HepG2 (cell line): ENCODE measurements around the gene GTF3A. TPM values are rescaled to one million over a fixed set of nuclear protein-coding genes. Genes with fewer than 3 reads are reported as not detected.

Experiments
- ATAC-seq: fragments of 200-7000 bp; cut with Tn5 transposase; 3 replicates; pipeline ENCODE4 v1.9.1; 2020; ENCODE audit warnings: mild to moderate bottlenecking, moderate library complexity
- BruUV-seq: library from RNA; stranded (reverse); fragments of 400-500 nt; replicated peaks from 2 replicates; lab custom pipeline; 2021; lab: Mats Ljungman, UMichigan
- CTCF ChIA-PET: fragments of 300-600 bp; formaldehyde crosslinking; extraction: SDS; loops from one replicate; lab custom pipeline; 2021; ENCODE audit warnings: low total read pairs, inconsistent platforms, low intra/inter-chr PET ratio; lab: Yijun Ruan, JAX
- POLR2A ChIA-PET: fragments of 350-600 bp; sonication (Branson Sonifier 250); formaldehyde crosslinking; loops from one replicate; lab custom pipeline; 2020; ENCODE audit warnings: antibody characterized with exemption, inconsistent platforms; lab: Yijun Ruan, JAX
- DNase-seq: peaks from one replicate; pipeline ENCODE4 v3.0.0-alpha.2; 2015; ENCODE audit warnings: low spot score
- FAIRE-seq: peaks from 3 replicates; lab custom pipeline; 2011; peaks lifted over from hg19 to GRCh38; lab: Jason Lieb, UNC
- H2AFZ ChIP-seq: one replicate; pipeline ENCODE4 v1.6.1; 2011; ENCODE audit warnings: low read length, inconsistent platforms
- H3K27ac ChIP-seq: fragments of 300-600 bp; 3 replicates; pipeline ENCODE4 v1.8.0; 2011; ENCODE audit warnings: mixed run types, mild to moderate bottlenecking, mixed read lengths, low read length, inconsistent platforms; ENCODE audit not compliant: insufficient read depth; ENCODE audit errors: extremely low read length
- H3K27me3 ChIP-seq, 2 experiments: fragments of 200-600 bp in 1 of 2; 2 replicates in 1 of 2; 3 replicates in 1 of 2; pipeline versions ENCODE4 v1.6.0 to v1.8.0; 2011; ENCODE audit warnings: low read length in 2 of 2, mild to moderate bottlenecking in 2 of 2, moderate library complexity in 2 of 2, inconsistent platforms in 1 of 2; ENCODE audit not compliant: insufficient read depth in 2 of 2, control insufficient read depth in 1 of 2
- H3K36me3 ChIP-seq, 2 experiments: fragments of 200-600 bp in 1 of 2; replicated peaks in 1 of 2; 2 replicates in 1 of 2; 3 replicates in 1 of 2; pipeline versions ENCODE4 v1.5.1 to v1.8.0; 2011; ENCODE audit warnings: low read length in 2 of 2, inconsistent platforms in 1 of 2; ENCODE audit not compliant: insufficient read depth in 2 of 2, control insufficient read depth in 1 of 2
- H3K4me1 ChIP-seq: 2 replicates; pipeline ENCODE4 v1.5.1; 2012; ENCODE audit warnings: low read length, inconsistent platforms; ENCODE audit not compliant: insufficient read depth
- H3K4me2 ChIP-seq: 2 replicates; pipeline ENCODE4 v1.6.0; 2011; ENCODE audit warnings: low read depth, low read length, inconsistent platforms
- H3K4me3 ChIP-seq, 3 experiments: fragments of 200-600 bp in 1 of 3; sonication (generic), shearing (Covaris generic) in 1 of 3; replicated peaks in 1 of 3; 2 replicates each; pipeline ENCODE4 v1.5.1; 2011 to 2016; ENCODE audit warnings: low read length in 3 of 3, inconsistent platforms in 2 of 3, low read depth in 2 of 3, mild to moderate bottlenecking in 2 of 3, control low read depth in 1 of 3, mixed read lengths in 1 of 3; ENCODE audit not compliant: insufficient read depth in 1 of 3
- H3K79me2 ChIP-seq: one replicate; pipeline ENCODE4 v1.6.1; 2011; ENCODE audit warnings: low read length, inconsistent platforms; ENCODE audit not compliant: insufficient read depth
- H3K9ac ChIP-seq: 2 replicates; pipeline ENCODE4 v1.6.0; 2011; ENCODE audit warnings: mild to moderate bottlenecking, low read depth, low read length, inconsistent platforms; ENCODE audit not compliant: insufficient read depth
- H3K9me3 ChIP-seq: 2 replicates; pipeline ENCODE4 v1.5.1; 2012; ENCODE audit warnings: mild to moderate bottlenecking, low read length
- H4K20me1 ChIP-seq: 2 replicates; pipeline ENCODE4 v1.6.0; 2011; ENCODE audit warnings: inconsistent platforms, mild to moderate bottlenecking, low read length, moderate library complexity; ENCODE audit not compliant: insufficient read depth
- BRD4 ChIP-seq: sonication (generic); formaldehyde crosslinking; IDR thresholded peaks from 2 replicates; pipeline ENCODE4 v1.4.0; 2020; ENCODE audit warnings: missing genetic modification reagents
- MATR3 ChIP-seq: sonication (generic); formaldehyde crosslinking; IDR thresholded peaks from 2 replicates; pipeline ENCODE4 v1.4.0; 2020; ENCODE audit warnings: missing genetic modification reagents
- MNT ChIP-seq: fragments of 450-650 bp; IDR thresholded peaks from 2 replicates; pipeline ENCODE4 v1.6.1; 2016
- ZHX2 ChIP-seq, 2 experiments: sonication (generic) in 1 of 2; formaldehyde crosslinking in 1 of 2; IDR thresholded peaks; 2 replicates each; pipeline versions ENCODE4 v1.6.1 to v1.9.0; 2014 to 2022; ENCODE audit warnings: antibody characterized with exemption in 1 of 2, borderline replicate concordance in 1 of 2, inconsistent platforms in 1 of 2, low read depth in 1 of 2, missing genetic modification reagents in 1 of 2
- ZNF282 ChIP-seq: fragments of 450-650 bp; IDR thresholded peaks from 2 replicates; pipeline ENCODE4 v1.6.1; 2018; ENCODE audit not compliant: partially characterized antibody
- ZNF292 ChIP-seq: sonication (generic); formaldehyde crosslinking; IDR thresholded peaks from 2 replicates; pipeline ENCODE4 v1.8.1; 2022; ENCODE audit warnings: mild to moderate bottlenecking, low read depth, missing genetic modification reagents, borderline replicate concordance
- ZNF740 ChIP-seq: sonication (generic); formaldehyde crosslinking; IDR thresholded peaks from 2 replicates; pipeline ENCODE4 v1.4.0; 2020; ENCODE audit warnings: missing genetic modification reagents
- ZNF878 ChIP-seq: sonication (generic); formaldehyde crosslinking; IDR thresholded peaks from 2 replicates; pipeline ENCODE4 v1.8.1; 2023; ENCODE audit warnings: mild to moderate bottlenecking, missing genetic modification reagents, moderate library complexity
- WGBS: methylation state at CpG from one replicate; pipeline ENCODE4 v1.1.6; 2017; ENCODE audit warnings: low lambda C conversion rate; 5-methylcytosine and 5-hydroxymethylcytosine counted together
- in situ Hi-C: cut with HindIII; loops from 2 replicates; pipeline ENCODE4 v1.10.0; 2017; ENCODE audit warnings: low pct_unique_long_range_greater_than_20kb; ENCODE audit not compliant: extremely low pct_ligation_motif_present
- intact Hi-C: fragments of 100-400 bp; cut with micrococcal nuclease; formaldehyde crosslinking; loops from one replicate; pipeline ENCODE4 v1.10.0; 2022; ENCODE audit not compliant: unreplicated experiment
- polyA plus RNA-seq, 8 experiments: library from polyadenylated mRNA; depleted of rRNA in 3 of 8; stranded (reverse) in 7 of 8; unstranded in 1 of 8; fragments of >200 nt; fragmentation: Illumina TruSeq in 4 of 8; extraction: Trizol in 4 of 8; gene quantifications; 2 replicates each; pipeline versions ENCODE4 v1.2.1 to v1.2.3, GENCODE V29; 2011 to 2016; ENCODE audit warnings: low read depth in 4 of 8, missing spikeins in 1 of 8, mixed read lengths in 1 of 8; ENCODE audit not compliant: insufficient read depth in 1 of 8
- total RNA-seq, 5 experiments: library from RNA; depleted of rRNA; stranded (reverse); fragments of >200 nt; fragmentation: Illumina TruSeq; extraction: Trizol; gene quantifications; 2 replicates each; pipeline ENCODE4 v1.2.3, GENCODE V29; 2016; ENCODE audit warnings: low read depth in 1 of 5

Gene GTF3A
- total and polyA plus RNA-seq, 2 of the 13 experiments (the other 11 are each of a cell fraction or from before 2014, with no cell fraction given): 42.1 to 176 TPM

- Histone ChIP-seq H3K27ac (no peak overlapping the region), H3K4me1 (peaks cover 7% of the 10 kb centered on the region; the same call in 1 of the 2 replicates)
- CTCF ChIA-PET: no interaction called here
Observed at GRCh38 chr13:27461940-27462584, 37.6 kb downstream of the GTF3A start.

GRCh38 chr13:27463500-27463899 is 39.1 kb downstream of the GTF3A start:
- FAIRE-seq (no peak), DNase-seq (no peak), ATAC-seq (peak; percentile 57)
- intact Hi-C loops: no loop called here
- ChIA-PET CTCF (no interaction called here), POLR2A (no interaction called here)
- BruUV-seq: no TSS peak
- Histone ChIP-seq H3K4me2 (peak overlapping the region; percentile 23; the same call in 1 of the 2 replicates), H3K27me3 (peaks cover 0 to 2% of the 10 kb centered on the region in 2 experiments; a peak in 2 of 5 replicates), H3K9ac (no peak overlapping the region), H3K9me3 (no peaks in the 10 kb centered on the region), H3K4me1 (peaks cover 8% of the 10 kb centered on the region; the same call in 1 of the 2 replicates), H3K27ac (no peak overlapping the region), H4K20me1 (no peaks in the 10 kb centered on the region), H3K79me2 (no peaks in the 10 kb centered on the region), H2AFZ (peak overlapping the region; percentile 78), H3K36me3 (no peaks in the 10 kb centered on the region), H3K4me3 (no peak overlapping the region)
- WGBS: 34% methylated on average over 5 of the region's 6 CpGs
- in situ Hi-C loops: no loop called here
- TF ChIP-seq MATR3 (no peak), ZNF282 (no peak), BRD4 (CRISPR knock-in tag) (no peak), ZHX2 (IDR thresholded peaks at IDR 0.05; ENCODE audit: low read depth) (no peak), ZHX2 (CRISPR knock-in tag; IDR thresholded peaks at IDR 0.05; ENCODE audit: borderline replicate concordance) (no peak), ZNF740 (no peak)

More at GRCh38 chr13:27461940-27462584, 37.6 kb downstream of the GTF3A start:
- H4K20me1 ChIP-seq: no peaks in the 10 kb centered on the region
- H3K4me2 ChIP-seq: no peak overlapping the region
- peaks cover 0 to 2% of the 10 kb centered on the region in 2 experiments; a peak in 2 of 5 replicates for H3K27me3 ChIP-seq
- H3K79me2 ChIP-seq: no peaks in the 10 kb centered on the region
- H3K4me3 ChIP-seq: no peak overlapping the region
- TF ChIP-seq MNT (0 out of 2 replicates have a peak, but pooled peaks have one; percentile 11), ZNF878 (no peak), ZNF292 (CRISPR knock-in tag) (no peak)
- H3K9ac ChIP-seq: no peak overlapping the region
- WGBS: 53% methylated on average over 12 of the region's 12 CpGs
- no peaks in the 10 kb centered on the region for H3K36me3 ChIP-seq
- DNase-seq (no peak), FAIRE-seq (no peak), ATAC-seq (no peak)
- in situ Hi-C loops: no loop called here
- intact Hi-C loops: no loop called here
- no peak overlapping the region for H2AFZ ChIP-seq
- POLR2A ChIA-PET: no interaction called here
- no TSS peak for BruUV-seq
- H3K9me3 ChIP-seq: no peaks in the 10 kb centered on the region
